Measurements from ENCODE around the gene PACRG.

Gene PACRG

GRCh38 chr6:163252061-163252591 is 524.4 kb downstream of the PACRG start:
- Mint-ChIP-seq H3K36me3 (ENCODE audit: low read depth) (no peaks in the 10 kb centered on the region), H3K4me3 (no peak overlapping the region), H3K27me3 (ENCODE audit: low read depth) (no peaks in the 10 kb centered on the region), H3K4me1 (ENCODE audit: low read depth) (no peaks in the 10 kb centered on the region), H3K27ac (no peak overlapping the region), H3K9me3 (no peaks in the 10 kb centered on the region)
- DNase-seq (ENCODE audit: low spot score): no peak

GRCh38 chr6:163253556-163254213 is 525.9 kb downstream of the PACRG start:
- Mint-ChIP-seq H3K4me3 (no peak overlapping the region), H3K27me3 (ENCODE audit: low read depth) (no peaks in the 10 kb centered on the region), H3K36me3 (ENCODE audit: low read depth) (no peaks in the 10 kb centered on the region), H3K27ac (no peak overlapping the region), H3K4me1 (ENCODE audit: low read depth) (no peaks in the 10 kb centered on the region), H3K9me3 (no peaks in the 10 kb centered on the region)
- DNase-seq (ENCODE audit: low spot score): no peak

GRCh38 chr6:163254341-163254835 is 526.6 kb downstream of the PACRG start:
- no peaks in the 10 kb centered on the region for H3K4me1 Mint-ChIP-seq (ENCODE audit: low read depth)
- H3K4me3 Mint-ChIP-seq: no peak overlapping the region
- H3K36me3 Mint-ChIP-seq (ENCODE audit: low read depth): no peaks in the 10 kb centered on the region
- H3K9me3 Mint-ChIP-seq: no peaks in the 10 kb centered on the region
- DNase-seq (ENCODE audit: low spot score): no peak
- no peaks in the 10 kb centered on the region for H3K27me3 Mint-ChIP-seq (ENCODE audit: low read depth)
- H3K27ac Mint-ChIP-seq: no peak overlapping the region

GRCh38 chr6:163255265-163255664 is 527.5 kb downstream of the PACRG start:
- H3K4me3 Mint-ChIP-seq: no peak overlapping the region
- H3K27me3 Mint-ChIP-seq (ENCODE audit: low read depth): no peaks in the 10 kb centered on the region
- no peaks in the 10 kb centered on the region for H3K9me3 Mint-ChIP-seq
- H3K36me3 Mint-ChIP-seq (ENCODE audit: low read depth): no peaks in the 10 kb centered on the region
- H3K4me1 Mint-ChIP-seq (ENCODE audit: low read depth): no peaks in the 10 kb centered on the region
- H3K27ac Mint-ChIP-seq: no peak overlapping the region
- no peak for DNase-seq (ENCODE audit: low spot score)

GRCh38 chr6:163259689-163260088 is 531.9 kb downstream of the PACRG start:
- H3K9me3 Mint-ChIP-seq: no peaks in the 10 kb centered on the region
- H3K36me3 Mint-ChIP-seq (ENCODE audit: low read depth): no peaks in the 10 kb centered on the region
- no peak overlapping the region for H3K4me3 Mint-ChIP-seq
- no peak for DNase-seq (ENCODE audit: low spot score)
- H3K27ac Mint-ChIP-seq: no peak overlapping the region
- no peaks in the 10 kb centered on the region for H3K27me3 Mint-ChIP-seq (ENCODE audit: low read depth)
- H3K4me1 Mint-ChIP-seq (ENCODE audit: low read depth): no peaks in the 10 kb centered on the region

GRCh38 chr6:163260111-163260895 is 532.5 kb downstream of the PACRG start:
- Mint-ChIP-seq H3K36me3 (ENCODE audit: low read depth) (no peaks in the 10 kb centered on the region), H3K27ac (no peak overlapping the region), H3K4me3 (no peak overlapping the region), H3K4me1 (ENCODE audit: low read depth) (no peaks in the 10 kb centered on the region), H3K27me3 (ENCODE audit: low read depth) (no peaks in the 10 kb centered on the region), H3K9me3 (no peaks in the 10 kb centered on the region)
- DNase-seq (ENCODE audit: low spot score): no peak

GRCh38 chr6:163260911-163261310 is 533.1 kb downstream of the PACRG start:
- DNase-seq (ENCODE audit: low spot score): no peak
- H3K9me3 Mint-ChIP-seq: no peaks in the 10 kb centered on the region
- H3K27ac Mint-ChIP-seq: no peak overlapping the region
- H3K4me3 Mint-ChIP-seq: no peak overlapping the region
- no peaks in the 10 kb centered on the region for H3K27me3 Mint-ChIP-seq (ENCODE audit: low read depth)
- no peaks in the 10 kb centered on the region for H3K4me1 Mint-ChIP-seq (ENCODE audit: low read depth)
- no peaks in the 10 kb centered on the region for H3K36me3 Mint-ChIP-seq (ENCODE audit: low read depth)

GRCh38 chr6:163261361-163261760 is 533.6 kb downstream of the PACRG start:
- H3K4me1 Mint-ChIP-seq (ENCODE audit: low read depth): no peaks in the 10 kb centered on the region
- no peak for DNase-seq (ENCODE audit: low spot score)
- H3K9me3 Mint-ChIP-seq: no peaks in the 10 kb centered on the region
- no peaks in the 10 kb centered on the region for H3K27me3 Mint-ChIP-seq (ENCODE audit: low read depth)
- H3K27ac Mint-ChIP-seq: no peak overlapping the region
- no peaks in the 10 kb centered on the region for H3K36me3 Mint-ChIP-seq (ENCODE audit: low read depth)
- no peak overlapping the region for H3K4me3 Mint-ChIP-seq

- no peaks in the 10 kb centered on the region for H3K4me1 Mint-ChIP-seq (ENCODE audit: low read depth)
- H3K27ac Mint-ChIP-seq: no peak overlapping the region
- no peaks in the 10 kb centered on the region for H3K36me3 Mint-ChIP-seq (ENCODE audit: low read depth)
- no peak overlapping the region for H3K4me3 Mint-ChIP-seq
- no peak for DNase-seq (ENCODE audit: low spot score)
- no peaks in the 10 kb centered on the region for H3K27me3 Mint-ChIP-seq (ENCODE audit: low read depth)
- no peaks in the 10 kb centered on the region for H3K9me3 Mint-ChIP-seq
Observed at GRCh38 chr6:163262080-163262479, 534.3 kb downstream of the PACRG start.

GRCh38 chr6:163263196-163263595 is 535.4 kb downstream of the PACRG start:
- H3K4me1 Mint-ChIP-seq (ENCODE audit: low read depth): no peaks in the 10 kb centered on the region
- H3K4me3 Mint-ChIP-seq: no peak overlapping the region
- H3K9me3 Mint-ChIP-seq: no peaks in the 10 kb centered on the region
- no peak for DNase-seq (ENCODE audit: low spot score)
- no peaks in the 10 kb centered on the region for H3K27me3 Mint-ChIP-seq (ENCODE audit: low read depth)
- H3K36me3 Mint-ChIP-seq (ENCODE audit: low read depth): no peaks in the 10 kb centered on the region
- H3K27ac Mint-ChIP-seq: no peak overlapping the region

GRCh38 chr6:163263998-163264661 is 536.4 kb downstream of the PACRG start:
- H3K4me3 Mint-ChIP-seq: no peak overlapping the region
- no peaks in the 10 kb centered on the region for H3K36me3 Mint-ChIP-seq (ENCODE audit: low read depth)
- DNase-seq (ENCODE audit: low spot score): no peak
- H3K9me3 Mint-ChIP-seq: no peaks in the 10 kb centered on the region
- no peaks in the 10 kb centered on the region for H3K4me1 Mint-ChIP-seq (ENCODE audit: low read depth)
- H3K27ac Mint-ChIP-seq: no peak overlapping the region
- H3K27me3 Mint-ChIP-seq (ENCODE audit: low read depth): no peaks in the 10 kb centered on the region

- H3K27ac Mint-ChIP-seq: no peak overlapping the region
- no peaks in the 10 kb centered on the region for H3K36me3 Mint-ChIP-seq (ENCODE audit: low read depth)
- no peak for DNase-seq (ENCODE audit: low spot score)
- no peak overlapping the region for H3K4me3 Mint-ChIP-seq
- no peaks in the 10 kb centered on the region for H3K9me3 Mint-ChIP-seq
- no peaks in the 10 kb centered on the region for H3K27me3 Mint-ChIP-seq (ENCODE audit: low read depth)
- H3K4me1 Mint-ChIP-seq (ENCODE audit: low read depth): no peaks in the 10 kb centered on the region
Observed at GRCh38 chr6:163264662-163265035, 536.9 kb downstream of the PACRG start.

- H3K4me3 Mint-ChIP-seq: no peak overlapping the region
Observed at GRCh38 chr6:163281634-163282033, 553.9 kb downstream of the PACRG start.

GRCh38 chr6:163282672-163283071 is 554.9 kb downstream of the PACRG start:
- Mint-ChIP-seq H3K4me1 (ENCODE audit: low read depth) (no peaks in the 10 kb centered on the region), H3K9me3 (no peaks in the 10 kb centered on the region), H3K36me3 (ENCODE audit: low read depth) (no peaks in the 10 kb centered on the region), H3K27me3 (ENCODE audit: low read depth) (no peaks in the 10 kb centered on the region), H3K27ac (no peak overlapping the region), H3K4me3 (no peak overlapping the region)
- no peak for DNase-seq (ENCODE audit: low spot score)

More at GRCh38 chr6:163281634-163282033, 553.9 kb downstream of the PACRG start:
- Mint-ChIP-seq H3K27me3 (ENCODE audit: low read depth) (no peaks in the 10 kb centered on the region), H3K36me3 (ENCODE audit: low read depth) (no peaks in the 10 kb centered on the region), H3K9me3 (no peaks in the 10 kb centered on the region), H3K4me1 (ENCODE audit: low read depth) (no peaks in the 10 kb centered on the region), H3K27ac (no peak overlapping the region)
- no peak for DNase-seq (ENCODE audit: low spot score)

Measured in T-helper 2 cell treated with Interferon-gamma antibody and Interleukin-4, amounts not matched to agents 5 μg/mL and 100 μg/mL, for 36 hours (primary cell).